GM18858 (cell line): ENCODE measurements around the gene SPAG9.
A peak's percentile ranks its signal among the peaks of the same experiment; 100 is the strongest.

Experiments
- ATAC-seq: cut with Tn5 transposase; IDR thresholded peaks from one replicate; pipeline ENCODE4 v1.9.1; 2021; ENCODE audit not compliant: unreplicated experiment

The SPAG9 gene

GRCh38 chr17:51050291-51051033 is 70.2 kb downstream of the SPAG9 start:
- peak; percentile 81 for ATAC-seq

GRCh38 chr17:51046514-51047384 is 73.9 kb downstream of the SPAG9 start:
- no peak for ATAC-seq

- ATAC-seq, result no peak
These were observed 74.6 kb downstream of the SPAG9 start for GRCh38 chr17:51046046-51046445.

- ATAC-seq, result no peak
These were observed 75.0 kb downstream of the SPAG9 start for GRCh38 chr17:51045621-51046020.

GRCh38 chr17:51044976-51045375 is 75.7 kb downstream of the SPAG9 start:
- ATAC-seq, result no peak

- no peak for ATAC-seq
These were observed 84.6 kb downstream of the SPAG9 start for GRCh38 chr17:51036084-51036483.

- ATAC-seq, result no peak
These were observed 85.2 kb downstream of the SPAG9 start for GRCh38 chr17:51035431-51035830.

GRCh38 chr17:51034800-51035199 is 85.9 kb downstream of the SPAG9 start:
- no peak for ATAC-seq

GRCh38 chr17:51032850-51033249 is 87.8 kb downstream of the SPAG9 start:
- ATAC-seq, result no peak

- ATAC-seq, result no peak
These were observed 90.9 kb downstream of the SPAG9 start for GRCh38 chr17:51029568-51030463.

- no peak for ATAC-seq
These were observed 91.5 kb downstream of the SPAG9 start for GRCh38 chr17:51029142-51029541.

- ATAC-seq, result no peak
These were observed 92.3 kb downstream of the SPAG9 start for GRCh38 chr17:51028176-51028863.

- ATAC-seq, result no peak
These were observed 102.1 kb downstream of the SPAG9 start for GRCh38 chr17:51018541-51018940.

GRCh38 chr17:51017270-51017669 is 103.4 kb downstream of the SPAG9 start:
- no peak for ATAC-seq

GRCh38 chr17:51016099-51016498 is 104.6 kb downstream of the SPAG9 start:
- ATAC-seq, result no peak

GRCh38 chr17:51015145-51015558 is 105.5 kb downstream of the SPAG9 start:
- no peak for ATAC-seq

- no peak for ATAC-seq
These were observed 106.5 kb downstream of the SPAG9 start for GRCh38 chr17:51014129-51014528.

- ATAC-seq, result no peak
These were observed 107.3 kb downstream of the SPAG9 start for GRCh38 chr17:51013322-51013721.

- ATAC-seq, result no peak
These were observed 108.1 kb downstream of the SPAG9 start for GRCh38 chr17:51012538-51012937.

- no peak for ATAC-seq
These were observed 110.4 kb downstream of the SPAG9 start for GRCh38 chr17:51010173-51010675.
